NCI-H345 treated with DMSO at 0.1 percent for 48 hours (cell line): ENCODE measurements around the gene PYGL.

ENCODE experiments used
- DNase-seq: peaks from one replicate; lab custom pipeline; 2025; ENCODE audit not compliant: unreplicated experiment; lab: John Stamatoyannopoulos, UW

The PYGL gene

DNA sequence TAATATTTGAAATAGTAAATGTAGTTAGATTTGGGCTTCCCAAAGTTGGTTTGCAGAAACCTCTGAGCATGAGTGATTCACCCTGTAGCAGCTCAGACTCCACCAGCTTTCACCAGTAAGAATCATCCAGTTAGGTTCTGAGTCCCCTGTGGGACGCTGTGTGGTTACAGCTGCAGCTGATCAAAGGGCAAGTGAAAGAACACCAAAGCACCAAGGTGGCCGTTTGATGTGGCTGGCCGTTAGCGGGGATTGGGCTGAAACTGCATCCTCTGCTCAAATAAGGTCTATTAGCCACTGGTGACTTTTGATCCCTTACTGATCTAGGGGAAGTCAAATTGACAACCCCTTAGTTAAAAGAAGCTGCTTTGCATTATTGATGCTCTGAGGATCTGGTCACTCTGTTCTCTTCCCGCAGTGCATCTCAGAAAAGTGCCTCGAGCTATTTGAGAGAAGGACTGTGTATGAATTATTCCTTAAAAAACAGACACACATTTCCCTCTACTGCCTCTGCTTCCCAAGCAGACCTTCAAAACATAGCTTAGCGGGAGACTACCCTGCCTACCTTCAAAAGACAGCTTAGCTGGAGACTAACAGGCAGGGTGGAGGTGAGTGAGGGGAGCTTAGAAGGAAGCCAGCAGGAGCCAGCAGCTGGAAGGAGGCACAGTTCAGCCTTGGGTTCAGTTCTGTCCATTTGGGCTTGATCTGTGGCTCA, 68.8 kb downstream of the PYGL start:
- DNase-seq: no peak

DNA sequence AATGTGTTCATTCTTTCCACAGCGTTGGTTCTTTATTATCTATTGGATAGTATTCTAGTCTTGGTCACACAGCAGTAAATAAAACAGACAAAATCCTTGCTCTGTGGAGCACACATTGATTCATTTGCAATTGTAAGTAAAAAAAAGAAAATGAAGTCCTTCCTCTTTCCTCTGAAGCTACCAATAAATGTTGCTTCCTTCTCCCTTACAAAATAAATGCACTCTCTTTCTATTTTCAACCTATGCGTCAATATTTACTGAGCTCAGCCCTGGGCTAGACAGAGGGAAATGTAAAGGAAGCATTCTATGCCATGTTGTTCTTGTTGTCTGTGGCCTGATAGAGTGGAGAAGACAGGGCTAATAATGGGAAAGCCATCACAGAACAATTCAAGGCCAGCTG, 69.5 kb downstream of the PYGL start:
- DNase-seq: no peak

DNA sequence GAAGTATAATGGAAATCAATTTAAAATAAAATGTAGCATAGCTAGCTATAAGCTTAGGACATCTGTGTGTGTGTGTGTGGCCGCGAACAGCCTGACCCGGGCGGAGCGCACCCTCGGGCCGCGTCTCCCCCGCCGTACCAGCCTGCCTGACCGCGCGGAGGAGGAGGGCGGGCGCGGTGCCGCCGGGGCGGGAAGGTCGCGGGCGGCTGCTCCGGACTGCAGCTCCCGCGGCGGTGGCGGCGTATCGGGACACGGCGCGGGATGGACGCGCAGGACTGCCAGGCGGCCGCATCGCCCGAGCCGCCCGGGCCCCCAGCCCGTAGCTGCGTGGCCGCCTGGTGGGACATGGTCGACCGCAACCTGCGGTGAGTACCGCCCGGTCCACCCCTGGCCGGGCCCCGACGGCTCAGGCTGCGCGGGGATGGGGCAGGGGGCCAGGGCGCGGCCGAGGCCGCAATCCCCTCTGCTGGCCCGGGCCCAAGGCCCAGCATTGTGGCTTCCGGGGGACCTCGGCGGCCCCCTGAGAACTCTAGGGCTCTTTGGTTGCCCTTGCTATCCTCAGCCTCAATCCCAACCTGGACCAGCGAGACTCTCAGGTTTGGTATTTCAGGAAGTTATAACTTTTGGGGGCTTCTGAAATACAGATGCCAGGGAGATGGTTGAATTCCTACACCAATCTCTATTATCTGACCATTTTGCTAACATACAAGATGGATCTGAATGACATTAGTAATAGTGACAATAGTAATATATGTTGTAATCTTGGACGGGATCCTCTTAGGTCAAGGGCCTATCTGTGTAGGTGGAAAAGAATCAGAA, 72.2 kb downstream of the PYGL start, which contains the start of gene ABHD12B:
Gene ABHD12B, plus strand, starts transcription at position 140 of the 819 bp plus-strand sequence. Its CDS starts 122 bp downstream, at position 262.
- DNase-seq: no peak

DNA sequence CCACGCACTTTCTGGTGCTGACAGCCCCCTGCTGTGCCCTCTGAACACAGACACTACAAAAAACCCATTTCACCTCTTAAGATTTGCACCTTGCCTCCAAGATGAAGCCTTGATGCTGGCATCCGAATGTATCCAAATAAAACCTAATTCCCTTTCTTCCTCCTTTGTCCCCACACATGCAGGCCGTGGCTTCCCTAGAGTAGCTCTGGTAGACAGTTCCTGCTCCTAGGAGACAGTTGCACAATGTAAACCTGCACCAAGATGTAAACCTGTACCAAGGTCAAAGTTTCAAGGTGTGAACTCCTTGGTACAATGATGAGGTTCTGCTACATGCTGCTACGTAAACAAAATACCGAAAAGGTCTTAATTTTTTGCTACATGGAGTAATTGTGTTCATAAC, 73.1 kb downstream of the PYGL start:
- DNase-seq: no peak

DNA sequence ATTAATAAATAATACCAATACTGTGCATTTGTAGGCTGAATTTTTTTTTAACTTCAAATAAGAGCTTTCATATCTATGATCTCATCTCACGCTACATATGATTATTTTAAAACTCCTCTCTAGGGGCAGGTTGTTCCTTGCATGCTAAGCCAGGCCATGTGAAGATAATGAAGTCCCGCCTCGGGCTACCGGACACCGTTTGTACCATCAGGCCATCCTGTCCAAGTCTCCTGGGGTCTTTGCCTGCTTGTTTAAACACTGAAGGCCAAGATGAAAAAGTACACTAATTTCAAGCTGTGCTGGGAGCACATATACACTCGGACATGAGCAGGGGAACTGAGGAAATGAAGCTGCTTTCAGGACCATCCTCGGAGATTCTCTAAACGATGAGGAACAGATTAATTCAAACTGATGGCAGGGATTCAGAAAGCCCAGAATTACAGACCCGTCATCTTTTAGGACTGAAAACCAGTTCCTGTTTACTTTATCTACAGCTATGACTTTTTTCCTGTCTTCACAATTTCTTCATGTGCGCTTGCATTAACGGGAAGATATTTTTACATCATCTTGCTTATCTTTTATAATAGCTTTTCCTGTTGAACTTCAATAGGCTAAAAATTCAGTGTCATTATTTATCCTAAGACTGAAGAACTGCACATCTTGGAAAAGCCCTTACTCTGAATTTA, 78.7 kb downstream of the PYGL start:
- DNase-seq: no peak

DNA sequence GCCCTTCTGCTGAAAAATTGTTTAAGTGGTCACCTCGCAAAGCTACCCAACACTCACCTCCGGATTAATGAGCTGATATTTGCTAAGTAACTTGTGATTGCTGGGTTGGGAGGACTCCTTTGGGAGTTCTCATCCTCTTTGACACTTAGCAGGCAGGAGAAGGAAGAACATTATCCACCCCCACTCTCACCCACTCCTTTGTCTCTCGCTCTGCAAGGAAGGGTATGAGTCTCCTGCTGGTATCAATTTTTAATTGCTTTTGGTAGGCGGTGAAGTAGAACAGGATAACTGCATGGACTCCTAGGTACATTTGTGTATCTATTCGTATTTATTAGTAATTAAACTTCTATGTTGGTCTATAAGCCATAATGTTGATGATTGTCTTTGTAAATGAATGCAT, 79.3 kb downstream of the PYGL start:
- no peak for DNase-seq

DNA sequence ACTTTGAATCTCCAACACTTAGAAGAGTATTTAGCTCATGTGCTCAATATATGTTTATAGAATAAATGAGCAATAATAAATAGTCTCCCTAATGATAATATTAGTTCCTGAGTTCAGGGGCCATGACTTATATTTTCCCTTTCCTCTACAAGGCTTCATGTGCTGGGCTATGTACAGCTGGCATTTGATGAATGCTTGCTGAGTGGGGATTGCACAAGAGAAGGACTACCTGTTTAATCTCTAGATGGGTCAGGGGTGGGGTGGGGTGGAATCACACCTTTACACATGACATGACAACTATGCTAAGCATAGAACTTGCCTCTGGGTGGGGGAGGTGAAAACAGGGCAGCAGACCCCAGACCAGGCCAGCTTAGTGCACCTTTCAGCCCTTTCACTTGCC, 80.0 kb downstream of the PYGL start:
- DNase-seq: no peak

DNA sequence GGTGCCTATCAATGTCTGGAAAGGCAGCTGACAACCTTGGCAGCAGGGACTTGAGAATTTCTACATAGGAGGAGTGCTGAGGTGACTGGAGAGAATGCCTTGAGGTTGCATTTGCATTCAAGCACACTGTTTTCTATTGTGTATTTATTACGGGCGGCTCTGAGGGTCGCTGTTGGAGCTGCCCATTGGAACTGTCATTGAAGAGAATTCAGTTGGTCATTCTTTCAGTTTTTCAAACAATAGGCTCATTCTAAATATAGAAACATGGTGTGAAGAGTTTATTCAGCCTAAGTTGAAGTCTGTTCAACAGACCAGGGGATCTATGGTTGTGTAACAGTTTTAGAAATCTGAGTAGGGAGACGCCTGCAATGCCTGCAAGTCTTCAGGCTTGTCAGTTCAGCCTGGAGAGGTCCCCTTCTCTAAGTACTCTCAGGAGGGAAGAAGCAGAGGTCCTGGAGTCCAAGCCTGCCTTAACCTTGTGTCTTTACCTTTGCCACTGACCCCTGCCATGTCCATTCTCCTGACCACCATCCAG, 82.2 kb downstream of the PYGL start:
- no peak for DNase-seq

DNA sequence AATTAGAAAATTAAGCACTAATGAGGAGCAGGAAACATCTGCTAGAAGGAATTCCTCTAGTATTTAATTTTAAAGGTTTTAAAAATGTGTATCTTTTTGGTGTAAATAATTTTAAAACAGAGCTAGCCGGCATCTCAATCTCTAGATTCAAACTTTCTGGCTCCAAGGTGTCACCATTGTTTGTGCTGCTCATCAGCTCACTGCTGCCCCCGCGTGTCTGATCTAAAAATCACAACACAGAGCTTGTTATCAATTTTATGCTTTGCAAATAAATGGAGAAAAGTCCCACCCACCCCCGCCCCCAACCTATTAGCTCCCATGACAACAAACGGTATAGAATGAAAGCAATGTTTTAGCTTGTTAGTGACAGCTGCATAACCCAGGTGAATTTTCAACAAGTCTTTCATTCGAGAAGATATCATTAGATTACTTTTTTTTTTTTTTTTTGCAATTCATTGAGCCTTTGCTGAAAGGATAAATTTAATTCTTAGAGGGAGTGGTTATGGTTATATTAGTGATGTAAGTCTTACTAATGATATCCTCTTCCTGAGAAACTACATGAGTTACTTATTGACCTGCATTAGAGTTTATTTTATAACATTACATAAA, 83.7 kb downstream of the PYGL start:
- DNase-seq: peak; percentile 72

DNA sequence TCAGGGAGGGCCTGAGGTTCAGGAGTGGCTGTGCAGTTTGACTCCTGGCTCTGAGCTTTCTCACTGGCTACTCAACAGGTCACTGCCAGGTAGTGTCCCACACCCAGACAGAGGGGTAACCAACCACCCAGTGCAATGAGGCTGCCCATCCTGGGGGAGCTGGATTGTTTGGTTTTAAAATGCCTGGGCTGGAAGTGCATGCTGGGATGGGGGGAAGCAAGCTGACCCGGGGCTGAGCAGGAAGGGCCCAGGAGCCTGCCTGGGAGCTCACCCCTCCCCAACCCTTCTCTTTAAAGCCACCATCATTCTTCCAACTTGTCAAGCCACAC, 85.0 kb downstream of the PYGL start:
- DNase-seq: peak; percentile 33

DNA sequence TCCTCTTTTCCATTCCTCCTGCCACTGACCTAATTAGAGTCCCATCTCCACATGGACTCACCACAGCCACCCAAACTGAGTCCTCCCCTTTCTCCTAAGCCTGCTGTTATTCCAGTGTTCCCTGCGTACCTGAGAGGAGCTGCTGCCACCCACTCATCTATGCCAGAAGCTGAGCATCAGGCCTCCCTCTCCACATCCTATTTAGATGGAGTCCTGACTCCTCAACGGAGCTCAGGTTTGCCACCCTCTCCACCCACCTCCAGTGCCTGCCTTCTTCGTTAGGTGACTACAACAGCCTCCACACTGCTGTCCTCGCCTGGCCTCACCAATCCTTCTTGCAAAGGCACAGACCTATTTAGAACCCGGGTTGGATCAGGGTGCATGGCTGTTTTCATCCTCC, 87.6 kb downstream of the PYGL start:
- DNase-seq: no peak

DNA sequence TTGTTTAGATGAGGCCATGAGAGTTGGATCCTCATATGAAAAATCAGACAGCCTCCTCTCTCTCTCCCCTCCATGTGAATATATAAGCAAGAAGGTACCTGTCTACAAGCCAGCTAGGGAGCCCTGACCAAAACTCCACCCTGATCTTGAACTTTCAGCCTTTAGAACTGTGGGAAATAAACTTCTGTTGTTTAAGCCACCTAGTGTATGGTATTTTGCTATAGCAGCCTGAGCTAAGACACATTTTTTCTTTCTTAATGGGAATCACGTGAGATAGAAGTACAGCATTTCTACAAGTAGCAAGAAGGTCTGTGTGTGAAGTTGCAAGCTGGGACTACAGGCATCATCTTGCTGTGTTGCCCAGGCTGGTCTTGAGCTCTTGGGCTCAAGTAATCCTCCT, 88.7 kb downstream of the PYGL start:
- no peak for DNase-seq
